ENCODE data around the gene AP2A2.

The AP2A2 gene

DNA sequence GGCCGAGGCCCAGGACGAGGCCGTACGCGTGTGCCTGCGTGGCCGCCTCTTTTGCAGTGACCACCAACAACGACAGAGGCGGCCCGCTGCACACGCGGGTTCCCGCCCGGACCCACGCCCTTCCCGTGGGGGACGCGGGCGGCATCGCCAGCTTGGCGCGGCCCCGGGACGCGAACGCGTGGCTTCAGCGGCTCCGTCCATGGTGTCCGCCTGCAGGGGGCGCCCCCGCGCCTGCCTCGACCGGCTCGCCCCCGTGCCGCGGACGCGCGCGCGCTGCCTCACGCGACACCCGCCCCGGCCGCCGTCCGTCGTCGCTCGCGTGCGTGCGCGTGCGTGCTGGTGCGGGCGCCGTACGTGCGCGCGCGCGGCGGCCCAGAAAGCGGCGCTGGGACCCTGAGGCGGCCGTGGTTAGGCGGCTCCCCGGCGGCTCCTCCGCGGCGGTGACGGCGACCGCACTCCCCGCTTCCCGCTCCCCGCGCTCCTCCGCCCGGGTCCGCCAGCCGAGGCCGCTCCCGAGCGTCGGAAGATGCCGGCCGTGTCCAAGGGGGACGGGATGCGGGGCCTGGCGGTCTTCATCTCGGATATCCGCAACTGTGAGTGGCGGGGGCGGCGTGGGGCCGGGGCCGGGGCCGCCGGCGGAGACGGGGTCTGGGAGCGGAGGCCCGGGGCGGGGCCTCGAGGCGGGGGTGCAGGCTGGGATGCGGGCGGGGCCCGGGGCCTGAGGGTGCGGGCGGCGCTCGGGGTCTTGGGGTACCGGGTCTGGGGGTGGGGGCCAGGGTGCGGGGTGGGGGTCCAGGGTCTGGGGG is at the start of gene AP2A2:
TSS of gene AP2A2 (plus strand) at position 375 of the 806 bp plus-strand sequence. CDS start at position 527, 152 bp downstream.
- peak; percentile 82 to 93 (median 86) for DNase-seq

- DNase-seq: no peak
Measured at GRCh38 chr11:876545-876944, 49.1 kb upstream of the AP2A2 start.

DNA sequence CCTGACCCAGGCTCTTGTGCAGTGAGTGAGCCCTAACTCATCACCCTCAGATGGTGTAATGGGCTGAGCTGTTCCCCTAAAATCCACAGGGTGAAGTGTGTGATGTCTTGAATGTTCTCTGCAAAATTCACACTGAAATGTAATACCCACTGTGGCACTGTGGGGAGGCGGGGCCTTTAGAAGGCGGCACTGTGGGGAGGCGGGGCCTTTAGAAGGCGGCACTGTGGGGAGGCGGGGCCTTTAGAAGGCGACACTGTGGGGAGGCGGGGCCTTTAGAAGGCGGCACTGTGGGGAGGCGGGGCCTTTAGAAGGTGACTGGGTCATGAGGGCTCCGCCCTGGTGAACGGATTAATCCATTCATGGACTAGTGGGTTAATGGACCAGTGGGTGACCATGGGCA is 48.1 kb upstream of the AP2A2 start:
- peak in 2 of 6 experiments; percentile 16 to 24 for DNase-seq

DNA sequence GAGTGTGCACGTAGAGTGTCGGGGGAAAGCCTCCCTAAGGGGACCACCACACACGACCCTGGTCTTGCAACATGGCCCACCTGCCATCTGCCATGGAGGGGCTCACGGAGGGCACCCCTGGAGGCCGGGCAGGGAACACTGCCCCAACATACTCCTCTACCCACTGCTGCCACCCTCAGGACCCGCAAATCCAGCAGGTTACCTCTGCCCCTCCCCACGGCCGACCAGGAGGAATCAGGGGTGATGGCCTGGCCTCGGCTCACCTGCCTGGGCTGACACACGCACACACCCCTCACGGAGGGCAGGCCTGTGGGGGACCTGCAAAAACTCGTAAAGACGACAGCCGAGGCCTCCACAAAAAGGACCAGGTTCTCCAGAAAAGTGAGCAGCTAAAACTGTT is 45.2 kb upstream of the AP2A2 start:
- no peak for DNase-seq

GRCh38 chr11:882596-882995 is 43.1 kb upstream of the AP2A2 start:
- DNase-seq: no peak

DNA sequence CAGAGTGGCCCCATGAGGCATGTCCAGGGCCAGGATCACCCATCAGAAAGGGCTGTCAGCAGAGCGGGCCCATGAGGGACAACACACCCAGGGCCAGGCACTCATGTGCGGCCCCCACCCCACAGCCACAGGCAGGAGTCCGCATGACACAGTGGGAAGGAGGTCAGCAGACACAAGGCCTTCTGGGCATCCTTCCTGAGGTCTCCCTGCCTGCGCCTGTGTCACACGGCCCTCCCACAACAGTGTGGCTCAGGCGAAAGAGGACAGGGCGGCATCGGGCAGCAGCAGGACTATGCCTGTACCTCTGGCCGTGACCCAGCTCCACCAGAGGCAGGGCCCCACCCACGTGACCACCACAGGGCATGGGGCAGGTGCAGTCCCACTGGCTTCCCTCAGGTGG is 42.1 kb upstream of the AP2A2 start:
- no peak for DNase-seq

DNA sequence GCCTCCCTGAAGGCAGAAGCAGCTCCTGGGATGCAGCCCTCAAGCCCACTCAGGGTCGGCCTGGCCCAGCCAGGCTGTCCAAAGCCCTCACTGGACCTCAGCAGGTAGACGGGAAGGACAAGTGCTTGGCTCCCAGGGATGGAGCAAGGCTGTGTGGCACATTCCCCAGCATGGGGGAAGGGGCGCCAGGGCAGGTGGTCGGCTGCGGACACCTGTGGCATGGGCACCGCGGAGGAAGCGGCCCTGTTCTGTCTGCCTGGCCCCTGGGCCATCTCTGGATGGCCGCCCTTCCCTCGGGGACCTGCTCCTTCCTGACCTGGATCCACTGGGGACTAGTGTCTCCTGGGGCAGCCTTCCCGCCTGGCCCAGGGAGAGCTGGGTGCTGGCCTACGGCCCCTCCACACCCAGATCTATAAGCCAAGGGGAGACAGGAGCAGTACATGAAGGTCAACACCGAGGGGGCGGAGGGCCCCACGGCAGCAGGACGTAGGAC is 41.0 kb upstream of the AP2A2 start:
- no peak for DNase-seq

GRCh38 chr11:886568-886967 is 39.1 kb upstream of the AP2A2 start:
- DNase-seq: no peak

DNA sequence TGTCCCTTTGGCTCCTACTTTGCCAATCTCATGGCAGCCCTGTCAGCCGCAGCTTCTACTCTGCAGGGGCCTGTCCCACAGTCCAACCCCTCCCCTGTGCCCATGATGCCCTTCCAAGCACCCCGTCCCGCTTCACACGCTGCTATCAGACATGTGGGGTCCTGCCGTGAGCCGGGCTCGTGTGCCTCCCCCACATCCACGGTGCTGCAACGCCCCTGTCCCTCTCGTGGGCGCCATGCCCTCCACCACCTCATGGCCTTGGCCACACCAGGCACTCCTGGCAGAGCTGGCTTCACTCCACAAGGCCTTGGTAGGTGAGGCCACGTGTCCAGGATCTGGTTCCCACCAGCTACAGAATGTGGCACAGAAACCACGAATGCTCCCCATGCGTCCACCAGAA is 38.1 kb upstream of the AP2A2 start:
- DNase-seq: no peak

- no peak for DNase-seq
Measured at GRCh38 chr11:888310-889212, 37.1 kb upstream of the AP2A2 start.

GRCh38 chr11:889257-889656 is 36.4 kb upstream of the AP2A2 start:
- no peak for DNase-seq

DNA sequence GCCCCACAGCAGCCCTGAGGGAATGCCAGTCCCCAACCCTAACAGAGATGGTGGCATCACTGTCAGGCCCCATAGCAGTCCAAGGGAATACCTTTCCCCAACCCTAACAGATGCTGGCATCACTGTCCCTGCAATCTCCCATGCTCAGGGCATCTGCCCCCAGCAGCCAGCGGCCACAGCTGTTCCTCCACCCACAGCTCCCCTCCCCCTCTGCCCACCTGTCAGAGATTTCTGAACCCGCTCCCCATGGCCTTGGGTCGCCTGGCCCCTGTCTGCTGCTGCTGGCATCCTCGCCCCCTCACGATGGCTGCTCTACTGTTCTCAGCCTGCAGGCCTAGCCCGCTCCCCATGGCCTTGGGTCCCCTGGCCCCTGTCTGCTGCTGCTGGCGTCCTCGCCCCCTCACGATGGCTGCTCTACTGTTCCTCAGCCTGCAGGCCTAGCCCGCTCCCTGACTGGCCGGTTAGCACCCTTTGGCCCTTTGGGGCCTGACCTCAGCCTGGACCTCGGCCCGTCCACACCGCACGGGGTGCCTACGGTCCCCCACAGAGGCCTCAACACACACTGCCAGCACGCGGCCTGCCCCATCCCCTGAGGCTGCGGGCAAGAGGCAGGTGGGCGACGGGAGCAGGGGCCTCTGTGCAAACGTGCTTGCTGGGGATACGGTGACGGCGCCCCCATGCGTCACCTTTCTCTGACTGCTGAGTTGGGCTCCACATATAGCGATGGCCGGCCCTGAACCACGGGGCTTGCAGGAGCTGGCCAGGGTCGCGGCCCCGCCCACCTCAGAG is 35.8 kb upstream of the AP2A2 start:
- DNase-seq: no peak

- no peak for DNase-seq
Measured at GRCh38 chr11:890794-891540, 34.7 kb upstream of the AP2A2 start.

- DNase-seq: no peak
Measured at GRCh38 chr11:893008-893654, 32.5 kb upstream of the AP2A2 start.

DNA sequence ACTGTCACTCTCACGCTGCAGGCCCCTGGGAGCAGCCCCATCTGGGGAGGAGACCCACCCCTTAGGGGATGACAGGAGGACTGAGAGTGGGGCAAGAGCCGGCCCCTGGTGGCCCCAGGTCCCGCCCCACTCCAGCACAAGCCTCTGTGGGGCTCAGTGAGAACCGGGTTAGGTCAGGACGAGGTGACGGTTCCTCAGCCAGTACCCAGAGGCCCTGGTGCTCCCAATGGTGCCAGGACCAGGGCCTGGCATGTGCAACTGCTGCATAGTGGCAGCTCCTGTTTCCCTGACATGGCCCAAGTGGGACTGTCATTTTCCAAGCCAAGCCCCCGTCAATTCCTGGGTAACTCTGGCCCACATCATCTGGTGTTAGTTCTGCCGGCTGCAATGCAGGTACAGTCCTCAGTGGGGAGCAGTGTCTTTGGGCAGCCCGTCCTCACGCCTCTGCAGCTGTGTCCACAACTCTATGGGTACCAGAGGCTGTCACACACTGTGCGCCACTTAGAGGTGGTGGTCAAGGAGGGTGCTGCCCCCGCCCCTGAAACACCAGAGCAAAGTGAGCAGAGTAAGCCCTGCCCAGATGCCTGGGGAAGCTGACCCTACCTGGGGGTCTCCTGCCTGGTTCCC is 31.0 kb upstream of the AP2A2 start:
- no peak for DNase-seq

- DNase-seq: no peak
Measured at GRCh38 chr11:895331-896110, 30.1 kb upstream of the AP2A2 start.

- no peak for DNase-seq
Measured at GRCh38 chr11:897253-898142, 28.2 kb upstream of the AP2A2 start.

DNA sequence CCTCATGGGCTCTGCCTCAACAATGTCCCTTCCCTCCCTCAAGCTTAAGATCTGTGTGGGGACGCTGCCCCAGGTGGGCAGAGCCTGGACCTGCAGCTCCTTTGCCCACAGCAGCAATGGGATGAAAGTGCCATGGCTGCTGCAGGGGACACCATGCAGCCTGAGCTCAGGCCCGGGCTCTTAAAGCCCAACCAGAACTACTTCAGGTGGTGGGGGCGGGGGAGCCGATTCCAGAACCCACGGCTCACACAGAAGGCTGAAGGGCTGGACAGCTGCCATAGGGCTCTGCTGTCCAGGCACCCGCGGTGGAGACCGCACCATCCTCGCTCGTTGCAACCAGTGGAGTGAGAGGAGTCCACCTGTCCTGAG is 27.5 kb upstream of the AP2A2 start:
- DNase-seq: no peak

DNA sequence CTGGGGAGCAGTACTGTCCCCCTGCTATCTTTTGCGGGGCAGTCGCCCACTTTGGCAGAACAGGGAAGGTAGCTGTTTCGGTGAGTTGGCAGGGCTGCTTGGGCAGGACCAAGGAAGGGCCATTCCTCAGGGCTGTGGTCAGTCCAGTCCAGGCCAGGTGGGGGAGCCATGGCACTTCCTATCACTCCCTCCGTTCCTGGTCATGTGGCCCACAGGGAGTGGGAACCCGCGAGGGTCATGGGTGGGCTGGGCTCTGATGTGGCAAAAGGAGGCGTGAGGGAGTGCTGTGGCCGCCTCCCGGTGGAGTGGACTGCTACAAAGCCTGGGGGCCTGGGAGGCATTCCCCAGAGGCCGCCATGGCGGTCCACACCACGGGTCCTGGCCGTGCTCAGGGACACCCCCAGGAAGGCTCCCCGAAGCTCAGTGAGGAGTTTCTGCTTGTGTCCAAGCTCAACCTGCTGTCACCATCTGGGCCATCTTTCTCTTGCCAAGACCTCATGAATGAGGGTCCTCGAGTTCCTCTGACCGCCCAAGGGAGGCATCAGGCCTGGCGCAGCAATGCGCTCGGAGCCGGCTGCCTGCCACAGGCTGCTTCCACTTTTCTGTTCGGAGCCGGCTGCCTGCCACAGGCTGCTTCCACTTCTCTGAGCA is 27.0 kb upstream of the AP2A2 start:
- DNase-seq: no peak
